K562 (cell line): ENCODE data around the gene SORCS2. TPM values are rescaled to one million over a fixed set of nuclear protein-coding genes. Genes with fewer than 3 reads are reported as not detected.

Experiments
- ATAC-seq: fragments of 200-7000 bp; cut with Tn5 transposase; 3 replicates; pipeline ENCODE4 v1.9.1; 2020; ENCODE audit warnings: moderate library complexity
- BruUV-seq: library from RNA; stranded (reverse); fragments of 400-500 nt; replicated peaks from 2 replicates; lab custom pipeline; 2021; lab: Mats Ljungman, UMichigan
- CTCF ChIA-PET: fragments of 300-600 bp; formaldehyde crosslinking; extraction: SDS; loops from one replicate; lab custom pipeline; 2021; ENCODE audit warnings: low intra/inter-chr PET ratio; lab: Yijun Ruan, JAX
- POLR2A ChIA-PET: fragments of 300-600, 350-650 bp; sonication (Branson Sonifier 250); formaldehyde crosslinking; extraction: SDS; loops from one replicate; lab custom pipeline; 2021; ENCODE audit warnings: antibody characterized with exemption, inconsistent platforms; lab: Yijun Ruan, JAX
- DNase-seq, 4 experiments: peaks; one replicate each; pipeline versions ENCODE4 v3.0.0 to v3.0.0-alpha.2; 2011 to 2018; ENCODE audit warnings: low spot score in 3 of 4, mixed read lengths in 3 of 4; ENCODE audit errors: extremely low read depth in 1 of 4
- FAIRE-seq: peaks from 2 replicates; lab custom pipeline; 2011; peaks lifted over from hg19 to GRCh38; lab: Jason Lieb, UNC
- H2AFZ ChIP-seq: 2 replicates; pipeline ENCODE4 v1.6.0; 2011; ENCODE audit warnings: low read depth, low read length, control low read depth, inconsistent platforms
- H3K27ac ChIP-seq: fragments of 200-600 bp; 3 replicates; pipeline ENCODE4 v1.8.0; 2011; ENCODE audit warnings: low read depth, mild to moderate bottlenecking, control low read depth, inconsistent platforms, low read length, moderate library complexity, mixed read lengths; ENCODE audit errors: extremely low read depth
- H3K27me3 ChIP-seq, 2 experiments: fragments of 300-600 bp in 1 of 2; 2 replicates in 1 of 2; 3 replicates in 1 of 2; pipeline versions ENCODE4 v1.6.0 to v1.8.0; 2011; ENCODE audit warnings: inconsistent platforms in 2 of 2, low read length in 2 of 2, mild to moderate bottlenecking in 1 of 2, mixed read lengths in 1 of 2, moderate library complexity in 1 of 2; ENCODE audit not compliant: control insufficient read depth in 2 of 2, insufficient read depth in 2 of 2
- H3K36me3 ChIP-seq: fragments of 300-600 bp; 3 replicates; pipeline ENCODE4 v1.8.0; 2011; ENCODE audit warnings: mild to moderate bottlenecking, low read length, inconsistent platforms; ENCODE audit not compliant: control insufficient read depth, insufficient read depth
- H3K4me1 ChIP-seq, 2 experiments: fragments of 200-600 bp in 1 of 2; replicated peaks in 1 of 2; 2 replicates in 1 of 2; 3 replicates in 1 of 2; pipeline versions ENCODE4 v1.5.1 to v1.8.0; 2011; ENCODE audit warnings: inconsistent platforms in 2 of 2, low read length in 2 of 2, mild to moderate bottlenecking in 1 of 2, mixed read lengths in 1 of 2, moderate library complexity in 1 of 2; ENCODE audit not compliant: control insufficient read depth in 2 of 2, insufficient read depth in 2 of 2
- H3K4me2 ChIP-seq: 2 replicates; pipeline ENCODE4 v1.6.1; 2011; ENCODE audit warnings: low read length, control low read depth, inconsistent platforms, mixed read lengths; ENCODE audit not compliant: insufficient read depth
- H3K4me3 ChIP-seq: fragments of 200-600 bp; sonication (generic), shearing (Covaris generic); 2 replicates; pipeline ENCODE4 v1.5.1; 2016; ENCODE audit warnings: control low read depth, inconsistent platforms
- H3K79me2 ChIP-seq: fragments of 200-600 bp; 3 replicates; pipeline ENCODE4 v1.8.0; 2011; ENCODE audit warnings: low read length, inconsistent platforms; ENCODE audit not compliant: control insufficient read depth, insufficient read depth
- H3K9ac ChIP-seq, 2 experiments: 2 replicates each; pipeline versions ENCODE4 v1.6.0 to v1.6.1; 2011; ENCODE audit warnings: low read depth in 2 of 2, low read length in 2 of 2, control low read depth in 1 of 2, inconsistent platforms in 1 of 2, mild to moderate bottlenecking in 1 of 2, mixed read lengths in 1 of 2; ENCODE audit not compliant: insufficient read depth in 1 of 2
- H3K9me1 ChIP-seq: one replicate; pipeline ENCODE4 v1.6.0; 2011; ENCODE audit warnings: inconsistent platforms, mild to moderate bottlenecking, low read length, moderate library complexity; ENCODE audit not compliant: control insufficient read depth, insufficient read depth
- H3K9me3 ChIP-seq: replicated peaks from 2 replicates; pipeline ENCODE4 v1.5.1; 2011; ENCODE audit warnings: low read depth, low read length, inconsistent platforms; ENCODE audit not compliant: control insufficient read depth, insufficient read depth
- H4K20me1 ChIP-seq: replicated peaks from 2 replicates; pipeline ENCODE4 v1.6.1; 2011; ENCODE audit warnings: low read length, inconsistent platforms, mixed read lengths; ENCODE audit not compliant: control insufficient read depth, insufficient read depth
- ETS1 ChIP-seq: conservative IDR thresholded peaks from 2 replicates; pipeline ENCODE4 v1.6.1; 2011; ENCODE audit warnings: low read depth, mild to moderate bottlenecking, low read length; ENCODE audit not compliant: control insufficient read depth
- JUND ChIP-seq, 2 experiments: IDR thresholded peaks; 2 replicates in 1 of 2; 3 replicates in 1 of 2; pipeline ENCODE4 v1.6.1; 2011; ENCODE audit warnings: borderline replicate concordance in 2 of 2, low read depth in 2 of 2, low read length in 2 of 2, improper control_type of control experiment in 1 of 2, missing biosample characterization in 1 of 2, missing genetic modification characterization in 1 of 2, missing genetic modification reagents in 1 of 2
- KLF1 ChIP-seq: fragments of 450-650 bp; IDR thresholded peaks from 2 replicates; pipeline ENCODE4 v1.6.1; 2016; ENCODE audit warnings: missing genetic modification characterization, missing compliant biosample characterization
- MEIS2 ChIP-seq: fragments of 450-650 bp; IDR thresholded peaks from 2 replicates; pipeline ENCODE4 v1.6.1; 2014; ENCODE audit warnings: mild to moderate bottlenecking; ENCODE audit not compliant: partially characterized antibody
- MXI1 ChIP-seq: IDR thresholded peaks from 2 replicates; pipeline ENCODE4 v1.6.1; 2011; ENCODE audit warnings: low read depth, mild to moderate bottlenecking, improper control_type of control experiment, low read length
- RCOR1 ChIP-seq, 2 experiments: IDR thresholded peaks; 2 replicates each; pipeline ENCODE4 v1.6.1; 2012; ENCODE audit warnings: low read depth in 2 of 2, low read length in 2 of 2, borderline replicate concordance in 1 of 2, improper control_type of control experiment in 1 of 2
- SMAD4 ChIP-seq: fragments of 250-450 bp; sonication (Bioruptor Pico); conservative IDR thresholded peaks from 2 replicates; pipeline ENCODE4 v1.8.0; 2021; ENCODE audit warnings: inconsistent platforms, mild to moderate bottlenecking, moderate library complexity
- ZNF174 ChIP-seq: fragments of 250-450 bp; sonication (Bioruptor Pico); IDR thresholded peaks from 2 replicates; pipeline ENCODE4 v1.4.0; 2020; ENCODE audit warnings: mild to moderate bottlenecking
- WGBS: fragments of 100-300 bp; shearing (Covaris generic); methylation state at CpG from one replicate; pipeline ENCODE4 v1.1.6; 2016; ENCODE audit warnings: low coverage, mixed read lengths; ENCODE audit not compliant: insufficient coverage; ENCODE audit errors: missing lambda C conversion rate; 5-methylcytosine and 5-hydroxymethylcytosine counted together
- in situ Hi-C: fragments of 300-500 bp; cut with MboI; formaldehyde crosslinking; loops from 4 replicates; pipeline ENCODE4 v1.15.0; 2018; ENCODE audit warnings: inconsistent platforms, mixed read lengths
- intact Hi-C: fragments of 100-400 bp; cut with micrococcal nuclease; formaldehyde crosslinking; loops from 2 replicates; pipeline ENCODE4 v1.14.2; 2022
- polyA plus RNA-seq, 8 experiments: library from polyadenylated mRNA; depleted of rRNA in 4 of 8; stranded (reverse) in 5 of 8; unstranded in 3 of 8; fragments of >200 nt; fragmentation: Nextera tagmentation in 2 of 8; fragmentation: Illumina TruSeq in 1 of 8; extraction: Ambion mirVana in 2 of 8; extraction: Trizol in 1 of 8; gene quantifications; 2 replicates each; pipeline versions ENCODE4 v1.2.1 to v1.2.3, GENCODE V29; 2011 to 2014; ENCODE audit warnings: inconsistent platforms in 1 of 8, missing spikeins in 1 of 8
- total RNA-seq, 7 experiments: library from RNA; depleted of rRNA in 6 of 7; stranded (reverse); fragments of >200 nt in 6 of 7; fragmentation: Illumina TruSeq in 2 of 7; extraction: Trizol in 2 of 7; gene quantifications; 2 replicates each; pipeline versions ENCODE4 v1.2.1 to v1.2.3, GENCODE V29; 2011 to 2021; ENCODE audit warnings: low replicate concordance in 1 of 7
- TF ChIP-seq, protein P1 (sequence below): fragments of 250-450 bp; sonication (Bioruptor Pico); IDR thresholded peaks from 2 replicates; pipeline ENCODE4 v1.8.0; 2021; ENCODE audit warnings: mild to moderate bottlenecking, moderate library complexity

Gene SORCS2
- total and polyA plus RNA-seq, 9 of the 15 experiments (the other 6 are each of a cell fraction or from before 2014, with no cell fraction given): not detected

GRCh38 chr4:7448036-7448435 is 255.7 kb downstream of the SORCS2 start:
- CTCF ChIA-PET: no interaction called here

DNA sequence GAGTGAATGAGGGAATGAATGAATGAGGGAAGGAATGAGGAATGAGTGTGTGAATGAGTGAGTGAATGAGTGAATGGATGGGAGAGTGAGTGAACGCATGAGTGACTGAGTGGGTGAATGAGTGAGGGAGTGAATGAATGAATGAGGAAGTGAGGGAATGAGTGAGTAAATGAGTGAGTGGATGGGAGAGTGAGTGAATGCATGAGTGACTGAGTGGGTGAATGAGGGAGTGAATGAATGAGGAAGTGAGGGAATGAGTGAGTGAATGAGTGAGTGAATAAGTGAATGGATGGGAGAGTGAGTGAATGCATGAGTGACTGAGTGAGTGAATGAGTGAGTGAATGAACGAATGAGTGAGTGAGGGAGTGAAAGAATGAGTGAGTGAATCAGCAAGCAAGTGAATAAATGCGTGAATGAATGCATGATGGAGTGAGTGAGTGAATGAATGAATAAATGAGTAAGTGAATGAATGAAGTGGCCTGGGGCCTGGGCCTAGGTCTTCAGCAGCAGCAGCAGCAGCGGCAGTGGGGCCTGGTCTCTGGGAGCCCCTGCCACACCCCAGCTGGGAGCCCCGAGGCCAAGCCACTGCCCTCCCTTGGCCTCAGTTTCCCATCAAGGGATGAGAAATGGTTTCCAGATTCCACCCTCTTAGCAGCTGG is 258.6 kb downstream of the SORCS2 start:
- 0% methylated on average over 5 of the region's 5 CpGs for WGBS
- no peak for TF ChIP-seq ZNF174
- no peak for TF ChIP-seq RCOR1 (IDR thresholded peaks at IDR 0.05; ENCODE audit: borderline replicate concordance in 1 of 2, low read depth in 2 of 2, low read length in 2 of 2)
- no peak for TF ChIP-seq ETS1
- no peak for TF ChIP-seq MEIS2
- no peak for TF ChIP-seq JUND (IDR thresholded peaks at IDR 0.05; ENCODE audit: borderline replicate concordance, low read depth, low read length)
- no peak for TF ChIP-seq JUND (tag; IDR thresholded peaks at IDR 0.05; ENCODE audit: borderline replicate concordance, low read depth, low read length)
- no peak for TF ChIP-seq MXI1
- TF ChIP-seq KLF1 (tag): no peak

More at GRCh38 chr4:7448036-7448435, 255.7 kb downstream of the SORCS2 start:
- intact Hi-C loops (no loop called here), in situ Hi-C loops (no loop called here)
- whole genome bisulfite sequencing: 1% methylated on average over 12 of the region's 16 CpGs
- no peaks in the 10 kb centered on the region for H3K36me3 ChIP-seq
- TF ChIP-seq SMAD4 (CRISPR knock-in tag): no peak
- TF ChIP-seq, protein P1, sequence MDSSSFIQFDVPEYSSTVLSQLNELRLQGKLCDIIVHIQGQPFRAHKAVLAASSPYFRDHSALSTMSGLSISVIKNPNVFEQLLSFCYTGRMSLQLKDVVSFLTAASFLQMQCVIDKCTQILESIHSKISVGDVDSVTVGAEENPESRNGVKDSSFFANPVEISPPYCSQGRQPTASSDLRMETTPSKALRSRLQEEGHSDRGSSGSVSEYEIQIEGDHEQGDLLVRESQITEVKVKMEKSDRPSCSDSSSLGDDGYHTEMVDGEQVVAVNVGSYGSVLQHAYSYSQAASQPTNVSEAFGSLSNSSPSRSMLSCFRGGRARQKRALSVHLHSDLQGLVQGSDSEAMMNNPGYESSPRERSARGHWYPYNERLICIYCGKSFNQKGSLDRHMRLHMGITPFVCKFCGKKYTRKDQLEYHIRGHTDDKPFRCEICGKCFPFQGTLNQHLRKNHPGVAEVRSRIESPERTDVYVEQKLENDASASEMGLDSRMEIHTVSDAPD (CRISPR knock-in tag): no peak
- no peak overlapping the region for H3K9ac ChIP-seq
- no peak overlapping the region for H2AFZ ChIP-seq
- FAIRE-seq: no peak
- no peak for ATAC-seq
- no peaks in the 10 kb centered on the region for H3K9me1 ChIP-seq
- H3K27ac ChIP-seq: no peak overlapping the region
- no peaks in the 10 kb centered on the region; a peak in 1 of 5 replicates for H3K27me3 ChIP-seq
- DNase-seq: no peak
- H3K79me2 ChIP-seq: no peaks in the 10 kb centered on the region
- peaks cover 6% of the 10 kb centered on the region; the same call in 1 of the 2 replicates for H4K20me1 ChIP-seq
- no peak overlapping the region for H3K4me3 ChIP-seq
- POLR2A ChIA-PET: no interaction called here
- H3K9me3 ChIP-seq: no peaks in the 10 kb centered on the region
- no peaks in the 10 kb centered on the region for H3K4me1 ChIP-seq
- H3K4me2 ChIP-seq: no peak overlapping the region
- BruUV-seq: no TSS peak

More for the DNA sequence above, 258.6 kb downstream of the SORCS2 start:
- no peak overlapping the region for H3K27ac ChIP-seq
- in situ Hi-C loops: no loop called here
- no peak for DNase-seq
- no peak for ATAC-seq
- FAIRE-seq: no peak
- H3K79me2 ChIP-seq: no peaks in the 10 kb centered on the region
- no peak overlapping the region for H3K4me2 ChIP-seq
- no peak overlapping the region for H2AFZ ChIP-seq
- no peak overlapping the region for H3K4me3 ChIP-seq
- no peaks in the 10 kb centered on the region; a peak in 1 of 5 replicates for H3K27me3 ChIP-seq
- no peak overlapping the region for H3K9ac ChIP-seq
- H3K9me3 ChIP-seq: no peaks in the 10 kb centered on the region
- no peaks in the 10 kb centered on the region for H3K36me3 ChIP-seq
- intact Hi-C loops: no loop called here
- H3K4me1 ChIP-seq: no peaks in the 10 kb centered on the region
- H3K9me1 ChIP-seq: no peaks in the 10 kb centered on the region
- no TSS peak for BruUV-seq
- POLR2A ChIA-PET: no interaction called here
- no peaks in the 10 kb centered on the region for H4K20me1 ChIP-seq
- CTCF ChIA-PET: no interaction called here
